WI38 (cell line): ENCODE data around the gene LHPP.
"Not testable (repeated sequence)": the region's sequence is repeated elsewhere in the genome, so short reads cannot be mapped to it uniquely, and the experiment has no call there.

ENCODE experiments used
- H3K4me3 ChIP-seq: 2 replicates; pipeline ENCODE4 v1.5.1; 2011; ENCODE audit warnings: low read depth, mild to moderate bottlenecking, control low read depth, low read length
- TF ChIP-seq, protein P1 (sequence below): IDR thresholded peaks from 2 replicates; pipeline ENCODE4 v1.5.1; 2012; ENCODE audit warnings: low read depth, mild to moderate bottlenecking, control low read depth, low read length

The LHPP gene

GRCh38 chr10:124578231-124579010 lies 116.8 kb downstream of the LHPP start:
- TF ChIP-seq, protein P1, sequence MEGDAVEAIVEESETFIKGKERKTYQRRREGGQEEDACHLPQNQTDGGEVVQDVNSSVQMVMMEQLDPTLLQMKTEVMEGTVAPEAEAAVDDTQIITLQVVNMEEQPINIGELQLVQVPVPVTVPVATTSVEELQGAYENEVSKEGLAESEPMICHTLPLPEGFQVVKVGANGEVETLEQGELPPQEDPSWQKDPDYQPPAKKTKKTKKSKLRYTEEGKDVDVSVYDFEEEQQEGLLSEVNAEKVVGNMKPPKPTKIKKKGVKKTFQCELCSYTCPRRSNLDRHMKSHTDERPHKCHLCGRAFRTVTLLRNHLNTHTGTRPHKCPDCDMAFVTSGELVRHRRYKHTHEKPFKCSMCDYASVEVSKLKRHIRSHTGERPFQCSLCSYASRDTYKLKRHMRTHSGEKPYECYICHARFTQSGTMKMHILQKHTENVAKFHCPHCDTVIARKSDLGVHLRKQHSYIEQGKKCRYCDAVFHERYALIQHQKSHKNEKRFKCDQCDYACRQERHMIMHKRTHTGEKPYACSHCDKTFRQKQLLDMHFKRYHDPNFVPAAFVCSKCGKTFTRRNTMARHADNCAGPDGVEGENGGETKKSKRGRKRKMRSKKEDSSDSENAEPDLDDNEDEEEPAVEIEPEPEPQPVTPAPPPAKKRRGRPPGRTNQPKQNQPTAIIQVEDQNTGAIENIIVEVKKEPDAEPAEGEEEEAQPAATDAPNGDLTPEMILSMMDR: no peak
- H3K4me3 ChIP-seq: no peak overlapping the region

- TF ChIP-seq, protein P1: no peak
- H3K4me3 ChIP-seq: no peak overlapping the region
Measured at GRCh38 chr10:124579011-124579399, 117.4 kb downstream of the LHPP start.

DNA sequence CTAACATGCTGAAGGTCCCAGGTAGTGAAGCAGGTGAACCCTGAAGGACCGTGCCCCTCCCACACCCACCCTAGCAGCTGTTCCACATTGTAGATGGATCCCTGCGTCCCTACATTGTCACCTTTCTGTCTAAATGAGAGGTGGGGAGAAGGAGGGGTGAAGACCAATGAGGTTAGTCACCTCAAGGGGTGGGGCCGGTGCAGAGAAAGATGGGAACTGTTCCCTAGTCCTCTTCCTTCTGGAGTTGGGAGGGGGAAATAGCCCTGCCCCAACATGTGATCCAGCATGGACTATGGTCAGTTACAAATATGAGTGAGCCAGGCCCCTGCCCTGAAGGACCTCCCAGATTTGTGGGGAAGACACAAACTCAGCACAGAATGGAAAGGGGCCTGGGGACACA lies 124.5 kb downstream of the LHPP start:
- TF ChIP-seq, protein P1: no peak

GRCh38 chr10:124587811-124588211 lies 126.2 kb downstream of the LHPP start:
- TF ChIP-seq, protein P1: no peak
- H3K4me3 ChIP-seq: no peak overlapping the region

More for the DNA sequence above, 124.5 kb downstream of the LHPP start:
- no peak overlapping the region for H3K4me3 ChIP-seq

GRCh38 chr10:124588341-124588735 lies 126.7 kb downstream of the LHPP start:
- not testable (repeated sequence) for H3K4me3 ChIP-seq

DNA sequence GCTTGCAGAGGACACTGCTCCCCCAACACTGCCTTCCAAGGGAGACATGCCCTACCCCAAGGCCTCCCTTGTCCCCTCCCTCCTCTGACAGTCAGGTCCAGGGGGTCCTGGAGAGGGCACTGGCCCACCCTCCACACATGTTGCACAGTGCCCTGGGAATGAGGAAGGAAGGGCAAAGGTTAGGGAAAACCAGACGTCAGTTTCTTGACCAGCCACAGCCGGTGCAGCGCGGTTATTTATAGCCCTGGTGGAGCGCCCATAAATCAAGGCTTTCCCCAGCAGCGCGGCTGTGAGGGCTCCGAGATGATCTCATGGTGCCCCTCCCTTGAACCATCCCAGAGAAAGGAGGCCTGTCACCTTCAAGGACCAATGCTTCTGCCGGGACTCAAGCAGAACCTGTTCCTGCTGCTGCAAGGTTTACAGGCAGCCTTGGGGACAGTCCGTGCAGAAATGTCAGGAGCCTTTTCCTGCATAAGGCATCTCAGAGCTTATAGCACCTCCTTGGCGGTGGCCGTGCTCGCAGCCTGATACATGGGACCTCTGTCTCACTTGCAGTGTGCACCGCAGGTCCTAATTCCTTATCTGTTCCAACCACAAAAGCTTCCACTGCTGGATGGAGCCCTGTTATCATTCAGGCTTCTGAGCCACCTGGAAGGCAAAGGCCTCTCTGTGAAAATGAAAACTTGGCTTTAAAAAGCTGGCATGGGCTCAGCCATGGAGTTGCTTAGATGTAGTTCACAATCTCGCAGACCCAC lies 127.3 kb downstream of the LHPP start:
- TF ChIP-seq, protein P1: no peak
- no peak overlapping the region for H3K4me3 ChIP-seq

DNA sequence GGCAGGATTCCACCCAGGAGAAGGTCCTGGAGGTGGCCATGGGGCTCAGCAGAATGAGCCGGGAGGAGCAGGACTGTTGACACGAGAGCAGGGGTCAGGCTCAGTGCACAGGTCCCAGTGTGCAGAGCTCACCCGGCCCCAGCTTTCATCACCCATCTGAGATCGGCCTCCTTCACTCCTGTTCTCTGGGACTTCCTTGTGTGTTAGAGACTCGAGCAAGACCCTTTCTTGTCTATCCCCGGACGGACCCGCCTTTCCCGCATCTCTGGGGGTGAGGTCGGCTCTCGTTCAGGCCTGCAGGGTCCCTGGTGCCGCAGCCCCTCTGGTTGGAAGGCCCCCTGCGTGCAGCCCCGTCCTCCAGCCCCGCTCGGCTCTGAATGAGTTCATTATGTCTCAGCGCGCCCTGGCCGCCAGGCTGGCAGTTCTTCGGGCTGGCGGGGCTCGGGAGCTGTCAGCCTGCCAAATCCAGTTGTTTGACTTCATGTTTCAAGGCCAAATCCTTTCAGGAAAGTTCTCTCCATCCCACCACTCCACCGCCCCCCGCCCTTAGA lies 127.9 kb downstream of the LHPP start:
- no peak overlapping the region for H3K4me3 ChIP-seq
- TF ChIP-seq, protein P1: no peak
